ENCODE data around the gene ASTE1.
"Not testable (repeated sequence)": the region's sequence is repeated elsewhere in the genome, so short reads cannot be mapped to it uniquely, and the experiment has no call there.

ASTE1 gene

GRCh38 chr3:130981469-130981868 is 45.2 kb downstream of the ASTE1 start:
- TF ChIP-seq CTCF (IDR thresholded peaks at IDR 0.05) (no peak), ZFX (IDR thresholded peaks at IDR 0.05; ENCODE audit: borderline replicate concordance) (no peak)
- H3K27ac ChIP-seq: no peak overlapping the region

- H3K27ac ChIP-seq: no peak overlapping the region
- no peak for TF ChIP-seq ZFX (IDR thresholded peaks at IDR 0.05; ENCODE audit: borderline replicate concordance)
- TF ChIP-seq CTCF (IDR thresholded peaks at IDR 0.05): no peak
These were observed 47.5 kb downstream of the ASTE1 start for GRCh38 chr3:130979117-130979516.

- TF ChIP-seq CTCF (IDR thresholded peaks at IDR 0.05) (no peak), ZFX (IDR thresholded peaks at IDR 0.05; ENCODE audit: borderline replicate concordance) (no peak)
- no peak overlapping the region for H3K27ac ChIP-seq
These were observed 49.9 kb downstream of the ASTE1 start for GRCh38 chr3:130976706-130977105.

- H3K27ac ChIP-seq: no peak overlapping the region
- TF ChIP-seq ZFX (IDR thresholded peaks at IDR 0.05; ENCODE audit: borderline replicate concordance) (no peak), CTCF (IDR thresholded peaks at IDR 0.05) (no peak)
These were observed 51.4 kb downstream of the ASTE1 start for GRCh38 chr3:130975251-130975650.

- TF ChIP-seq CTCF (IDR thresholded peaks at IDR 0.05): no peak
- no peak for TF ChIP-seq ZFX (IDR thresholded peaks at IDR 0.05; ENCODE audit: borderline replicate concordance)
- no peak overlapping the region for H3K27ac ChIP-seq
These were observed 52.4 kb downstream of the ASTE1 start for GRCh38 chr3:130974201-130974600.

GRCh38 chr3:130973406-130973805 is 53.2 kb downstream of the ASTE1 start:
- TF ChIP-seq ZFX (IDR thresholded peaks at IDR 0.05; ENCODE audit: borderline replicate concordance): no peak
- no peak for TF ChIP-seq CTCF (IDR thresholded peaks at IDR 0.05)
- no peak overlapping the region for H3K27ac ChIP-seq

GRCh38 chr3:130972592-130972991 is 54.0 kb downstream of the ASTE1 start:
- not testable (repeated sequence) for H3K27ac ChIP-seq

- no peak for TF ChIP-seq ZFX (IDR thresholded peaks at IDR 0.05; ENCODE audit: borderline replicate concordance)
- no peak overlapping the region for H3K27ac ChIP-seq
These were observed 55.4 kb downstream of the ASTE1 start for GRCh38 chr3:130971208-130971607.
